ENCODE data around the gene TMEM176B.

GRCh38 chr7:150769768-150770167, 30.4 kb downstream of the TMEM176B start:
- no peak for TF ChIP-seq CTCF (IDR thresholded peaks at IDR 0.05)
- no peak for TF ChIP-seq POLR2AphosphoS5 (IDR thresholded peaks at IDR 0.05)

Measured in transverse colon (tissue), 4 donors.